H1 (cell line): ENCODE data around the gene STAG2. TPM values are rescaled to one million over a fixed set of nuclear protein-coding genes. Genes with fewer than 3 reads are reported as not detected.

Source experiments
- BRCA1 ChIP-seq: IDR thresholded peaks from 2 replicates; pipeline ENCODE4 v1.6.1; 2012; ENCODE audit warnings: low read depth, low read length, improper control_type of control experiment
- CHD7 ChIP-seq: fragments of 300-600 bp; sonication (generic); IDR thresholded peaks from 2 replicates; pipeline ENCODE4 v1.7.1; 2012; ENCODE audit warnings: low read length, moderate library complexity, mild to moderate bottlenecking, inconsistent platforms; ENCODE audit not compliant: insufficient replicate concordance
- HDAC2 ChIP-seq, 2 experiments: fragments of 300-600 bp in 1 of 2; sonication (generic) in 1 of 2; IDR thresholded peaks; 2 replicates each; pipeline ENCODE4 v1.6.1; 2011 to 2012; ENCODE audit warnings: low read depth in 2 of 2, low read length in 2 of 2, mild to moderate bottlenecking in 2 of 2, moderate library complexity in 2 of 2, borderline replicate concordance in 1 of 2, inconsistent platforms in 1 of 2
- JUND ChIP-seq: IDR thresholded peaks from 2 replicates; pipeline ENCODE4 v1.6.1; 2011; ENCODE audit warnings: mild to moderate bottlenecking, improper control_type of control experiment, low read length
- POLR2A ChIP-seq, 2 experiments: IDR thresholded peaks; 1 replicate in 1 of 2; 2 replicates in 1 of 2; pipeline ENCODE4 v1.6.1; 2011; ENCODE audit warnings: low read depth in 2 of 2, low read length in 2 of 2, mild to moderate bottlenecking in 2 of 2; ENCODE audit errors: control extremely low read depth in 1 of 2
- SUZ12 ChIP-seq: fragments of 200-600 bp; sonication (generic); IDR thresholded peaks from 2 replicates; pipeline ENCODE4 v1.6.1; 2012; ENCODE audit warnings: mild to moderate bottlenecking, inconsistent platforms, low read length, moderate library complexity, mixed read lengths
- TBP ChIP-seq: IDR thresholded peaks from 2 replicates; pipeline ENCODE4 v1.6.1; 2011; ENCODE audit warnings: low read depth, low read length, improper control_type of control experiment
- TEAD4 ChIP-seq: IDR thresholded peaks from 2 replicates; pipeline ENCODE4 v1.6.1; 2012; ENCODE audit warnings: low read depth, low read length, inconsistent platforms, mixed read lengths
- polyA plus RNA-seq, 7 experiments: library from polyadenylated mRNA; depleted of rRNA in 3 of 7; stranded (reverse) in 5 of 7; unstranded in 2 of 7; fragments of >200 nt in 5 of 7; fragments of 200-250 nt in 2 of 7; gene quantifications; 1 replicate in 5 of 7; 2 replicates in 1 of 7; 4 replicates in 1 of 7; pipeline versions ENCODE4 v1.2.1 to v1.2.3, GENCODE V29; 2011 to 2013; ENCODE audit warnings: missing spikeins in 2 of 7, mixed read lengths in 2 of 7
- total RNA-seq: library from RNA; stranded (reverse); fragmentation: NEBNext Ultra II Directional; extraction: Animal tissue kit (Norgen Biotek cat#: 25700); gene quantifications from 2 replicates; pipeline ENCODE4 v1.2.1, GENCODE V29; 2021

Gene STAG2
- total and polyA plus RNA-seq, 2 of the 8 experiments (the other 6 are each of a cell fraction or from before 2014, with no cell fraction given) = 20.3 to 94.9 TPM

GRCh38 chrX:124010566-124010965, 49.1 kb downstream of the STAG2 start (continued):
- no peak for TF ChIP-seq CHD7
- TF ChIP-seq BRCA1 = no peak
- no peak for TF ChIP-seq HDAC2 (IDR thresholded peaks at IDR 0.05; ENCODE audit: borderline replicate concordance in 1 of 2, low read depth in 2 of 2, low read length in 2 of 2)
- no peak for TF ChIP-seq POLR2A (IDR thresholded peaks at IDR 0.05; ENCODE audit: control extremely low read depth in 1 of 2, low read depth in 2 of 2, low read length in 2 of 2)
- TF ChIP-seq JUND = no peak
- no peak for TF ChIP-seq SUZ12
- no peak for TF ChIP-seq TEAD4
- no peak for TF ChIP-seq TBP
